A549 treated with CORT108297 at 1 μM for 4 hours (cell line): ENCODE measurements around the gene IRF4. TPM values are rescaled to one million over a fixed set of nuclear protein-coding genes. Genes with fewer than 3 reads are reported as not detected.

Experiments used
- total RNA-seq: library from RNA; stranded (reverse); fragments of 200-300 nt; extraction: Qiagen RNA extraction; gene quantifications from 5 replicates; pipeline ENCODE4 v1.2.3, GENCODE V29; 2022

The IRF4 gene
- total RNA-seq, result 0.13 to 0.45 TPM (median 0.14 TPM) in 5 replicates

GRCh38 chr6:391559-392440 is at the start of gene IRF4:
IRF4 (plus strand) TSS chr6:391752; CDS start chr6:393153, 1,401 bp downstream.

Other genes with a start within 250 kb of the IRF4 start
- gene DUSP22, start 99.3 kb upstream of the IRF4 start, total RNA-seq, result 11.5 to 14.9 TPM (median 13.4 TPM) in 5 replicates